Fibroblast of mammary gland (primary cell): ENCODE results near the gene C5orf47.
"Not testable (repeated sequence)": the region's sequence is repeated elsewhere in the genome, so short reads cannot be mapped to it uniquely, and the experiment has no call there.

ENCODE experiments used
- DNase-seq: peaks from one replicate; pipeline ENCODE4 v3.0.0-alpha.2; 2010; ENCODE audit warnings: low read depth
- H3K4me3 ChIP-seq: 2 replicates; pipeline ENCODE4 v1.5.1; 2011; ENCODE audit warnings: low read depth, mild to moderate bottlenecking, low read length, moderate library complexity; ENCODE audit not compliant: control insufficient read depth
- CTCF ChIP-seq: conservative IDR thresholded peaks from 2 replicates; pipeline ENCODE4 v1.5.1; 2011; ENCODE audit warnings: low read depth, low read length, inconsistent platforms; ENCODE audit not compliant: control insufficient read depth, insufficient read depth

Gene C5orf47

GRCh38 chr5:174000076-174000475 lies 11.1 kb downstream of the C5orf47 start:
- TF ChIP-seq CTCF = no peak
- DNase-seq = no peak
- H3K4me3 ChIP-seq = no peak overlapping the region

GRCh38 chr5:174003795-174004194 lies 14.8 kb downstream of the C5orf47 start:
- no peak for TF ChIP-seq CTCF
- H3K4me3 ChIP-seq = no peak overlapping the region
- no peak for DNase-seq

- H3K4me3 ChIP-seq = no peak overlapping the region
- TF ChIP-seq CTCF = no peak
- DNase-seq = no peak
Observed at GRCh38 chr5:174008922-174009321, 20.0 kb downstream of the C5orf47 start.

- no peak for TF ChIP-seq CTCF
- DNase-seq = no peak
- H3K4me3 ChIP-seq = no peak overlapping the region
Observed at GRCh38 chr5:174010365-174010764, 21.4 kb downstream of the C5orf47 start.

- DNase-seq = no peak
- TF ChIP-seq CTCF = no peak
- H3K4me3 ChIP-seq = no peak overlapping the region
Observed at GRCh38 chr5:174011441-174011840, 22.5 kb downstream of the C5orf47 start.

- peak; percentile 62 for TF ChIP-seq CTCF
- peak; percentile 65 for DNase-seq
- H3K4me3 ChIP-seq = not testable (repeated sequence)
Observed at GRCh38 chr5:174020069-174020927, 31.3 kb downstream of the C5orf47 start.
